OCI-LY1 (cell line): ENCODE measurements around the gene GPR37L1.

Source experiments
- H2AFZ ChIP-seq: fragments of 200-600 bp; sonication (generic), shearing (Covaris generic); 2 replicates; pipeline ENCODE4 v1.6.0; 2014; ENCODE audit warnings: antibody characterized with exemption, mild to moderate bottlenecking, low read length
- H3F3A ChIP-seq: fragments of 200-600 bp; sonication (generic), shearing (Covaris generic); 2 replicates; pipeline ENCODE4 v1.6.0; 2014; ENCODE audit warnings: mild to moderate bottlenecking, antibody characterized with exemption, low read length, moderate library complexity; ENCODE audit not compliant: insufficient read depth
- H3K27ac ChIP-seq: fragments of 200-600 bp; sonication (generic); 2 replicates; pipeline ENCODE4 v1.5.1; 2014; ENCODE audit warnings: low read length, mixed run types, mild to moderate bottlenecking, low read depth; ENCODE audit not compliant: poor library complexity, severe bottlenecking
- H3K27me3 ChIP-seq: fragments of 200-600 bp; sonication (generic); 2 replicates; pipeline ENCODE4 v1.6.0; 2014; ENCODE audit warnings: antibody characterized with exemption, mild to moderate bottlenecking, low read length, moderate library complexity; ENCODE audit not compliant: insufficient read depth
- H3K36me3 ChIP-seq: fragments of 200-600 bp; sonication (generic); 2 replicates; pipeline ENCODE4 v1.6.1; 2014; ENCODE audit warnings: mild to moderate bottlenecking, antibody characterized with exemption, low read length, moderate library complexity, mixed read lengths; ENCODE audit not compliant: insufficient read depth
- H3K4me1 ChIP-seq: fragments of 200-600 bp; sonication (generic); 2 replicates; pipeline ENCODE4 v1.5.1; 2014; ENCODE audit warnings: mild to moderate bottlenecking, low read length, moderate library complexity; ENCODE audit not compliant: insufficient read depth, severe bottlenecking
- H3K4me2 ChIP-seq: fragments of 200-600 bp; sonication (generic), shearing (Covaris generic); 2 replicates; pipeline ENCODE4 v1.6.1; 2014; ENCODE audit warnings: low read length
- H3K4me3 ChIP-seq: fragments of 200-600 bp; sonication (generic); 2 replicates; pipeline ENCODE4 v1.5.1; 2014; ENCODE audit warnings: low read length, low read depth, mild to moderate bottlenecking, mixed read lengths; ENCODE audit not compliant: poor library complexity, severe bottlenecking
- H3K79me2 ChIP-seq: fragments of 200-600 bp; shearing (Covaris generic); 2 replicates; pipeline ENCODE4 v1.6.1; 2016; ENCODE audit warnings: mixed run types, low read length, mixed read lengths; ENCODE audit not compliant: insufficient read depth
- H3K9ac ChIP-seq: fragments of 200-600 bp; sonication (generic), shearing (Covaris generic); 2 replicates; pipeline ENCODE4 v1.6.1; 2014; ENCODE audit warnings: mild to moderate bottlenecking, low read length, mixed read lengths
- H3K9me2 ChIP-seq: fragments of 200-600 bp; sonication (generic), shearing (Covaris generic); 2 replicates; pipeline ENCODE4 v1.6.1; 2014; ENCODE audit warnings: low read depth, mild to moderate bottlenecking, low read length, mixed read lengths
- H3K9me3 ChIP-seq: fragments of 200-600 bp; shearing (Covaris generic); 2 replicates; pipeline ENCODE4 v1.6.1; 2014; ENCODE audit warnings: low read length, mixed read lengths
- H4K20me1 ChIP-seq: fragments of 200-600 bp; sonication (generic), shearing (Covaris generic); 2 replicates; pipeline ENCODE4 v1.6.0; 2016; ENCODE audit warnings: mild to moderate bottlenecking, low read length; ENCODE audit not compliant: insufficient read depth
- CTCF ChIP-seq: fragments of 200-600 bp; sonication (generic), shearing (Covaris generic); IDR thresholded peaks from 2 replicates; pipeline ENCODE4 v1.5.1; 2017; ENCODE audit warnings: mild to moderate bottlenecking, antibody characterized with exemption, low read length, moderate library complexity, mixed read lengths
- EZH2 ChIP-seq: fragments of 200-600 bp; sonication (generic), shearing (Covaris generic); IDR thresholded peaks from 2 replicates; pipeline ENCODE4 v1.8.0; 2017; ENCODE audit warnings: borderline replicate concordance, mixed run types, mild to moderate bottlenecking, antibody characterized with exemption, low read length, moderate library complexity, mixed read lengths

Gene GPR37L1

GRCh38 chr1:202093858-202094257, 28.9 kb upstream of the GPR37L1 start:
- H3K27ac ChIP-seq: no peak overlapping the region
- H2AFZ ChIP-seq: no peak overlapping the region
- H3K4me3 ChIP-seq: no peak overlapping the region
- H3K36me3 ChIP-seq: no peaks in the 10 kb centered on the region
- H3K4me1 ChIP-seq: no peaks in the 10 kb centered on the region
- H3K9ac ChIP-seq: no peak overlapping the region
- H4K20me1 ChIP-seq: no peaks in the 10 kb centered on the region
- H3K9me3 ChIP-seq: no peaks in the 10 kb centered on the region
- H3K9me2 ChIP-seq: no peaks in the 10 kb centered on the region
- no peaks in the 10 kb centered on the region for H3K79me2 ChIP-seq
- TF ChIP-seq EZH2 (no peak), CTCF (no peak)
- H3K27me3 ChIP-seq: no peaks in the 10 kb centered on the region
- no peak overlapping the region for H3K4me2 ChIP-seq
- no peaks in the 10 kb centered on the region for H3F3A ChIP-seq

DNA sequence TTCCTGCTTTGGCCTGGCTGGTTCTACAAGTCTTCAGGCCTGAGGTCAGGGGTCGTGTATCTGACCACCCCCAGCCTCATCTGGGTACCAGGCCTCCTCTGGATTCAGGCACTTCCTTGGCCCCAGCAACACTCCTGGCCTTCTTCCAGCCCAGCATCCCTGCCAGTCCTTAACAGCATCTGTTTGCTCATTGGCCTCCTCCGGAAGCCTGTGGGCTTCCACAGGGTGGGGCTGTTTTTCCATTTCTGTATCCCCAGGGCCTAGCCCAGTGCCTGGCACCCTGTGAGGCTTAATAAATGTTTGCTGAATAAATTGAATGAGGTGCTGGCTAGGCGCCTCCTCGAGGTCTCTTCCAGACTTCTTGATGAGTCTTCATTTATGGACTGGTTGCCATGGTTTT, 21.5 kb upstream of the GPR37L1 start:
- TF ChIP-seq CTCF: no peak
- Histone ChIP-seq H3K9me3 (no peaks in the 10 kb centered on the region), H3K27ac (no peak overlapping the region), H2AFZ (no peak overlapping the region), H3K4me1 (no peaks in the 10 kb centered on the region), H3K36me3 (no peaks in the 10 kb centered on the region), H3K4me3 (no peak overlapping the region), H3K9me2 (no peaks in the 10 kb centered on the region), H3K4me2 (no peak overlapping the region), H3K9ac (no peak overlapping the region), H3K27me3 (peaks cover 3% of the 10 kb centered on the region; the same call in 1 of the 2 replicates), H3K79me2 (no peaks in the 10 kb centered on the region), H3F3A (no peaks in the 10 kb centered on the region), H4K20me1 (no peaks in the 10 kb centered on the region)

DNA sequence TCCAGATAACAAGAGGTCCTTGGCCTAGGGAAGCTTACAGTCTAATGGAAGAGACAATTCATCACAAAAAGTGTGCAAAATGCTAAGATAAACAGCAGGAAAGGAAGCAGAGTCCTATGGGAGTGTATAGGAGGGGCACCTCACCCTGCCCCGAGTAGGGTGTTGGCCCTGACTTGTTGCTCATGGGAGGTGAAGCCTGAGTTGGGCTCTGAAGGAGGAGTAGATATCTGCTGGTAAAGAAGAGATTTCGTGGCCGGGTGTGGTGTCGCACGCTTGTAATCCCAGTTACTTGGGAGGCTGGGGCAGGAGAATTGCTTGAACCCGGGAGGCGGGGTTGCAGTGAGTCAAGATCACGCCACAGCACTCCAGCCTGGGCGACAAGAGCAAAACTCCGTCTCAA, 18.6 kb upstream of the GPR37L1 start:
- Histone ChIP-seq H3K79me2 (no peaks in the 10 kb centered on the region), H4K20me1 (no peaks in the 10 kb centered on the region), H3K9me2 (no peaks in the 10 kb centered on the region), H3K4me1 (no peaks in the 10 kb centered on the region), H3K27ac (no peak overlapping the region), H3F3A (no peaks in the 10 kb centered on the region), H3K4me2 (no peak overlapping the region), H2AFZ (no peak overlapping the region), H3K4me3 (no peak overlapping the region), H3K27me3 (peaks cover 3% of the 10 kb centered on the region; the same call in 1 of the 2 replicates), H3K9me3 (no peaks in the 10 kb centered on the region), H3K36me3 (no peaks in the 10 kb centered on the region), H3K9ac (no peak overlapping the region)
- TF ChIP-seq EZH2 (no peak), CTCF (no peak)
